GM23248 (cell line): Measurements from ENCODE around the gene NFIA.

Experiments
- EZH2 ChIP-seq: fragments of 200-600 bp; sonication (generic); IDR thresholded peaks from 2 replicates; pipeline ENCODE4 v1.6.1; 2018; ENCODE audit warnings: antibody characterized with exemption, mild to moderate bottlenecking; ENCODE audit not compliant: insufficient read depth, poor library complexity, severe bottlenecking
- EZH2phosphoT487 ChIP-seq: fragments of 200-600 bp; sonication (generic); IDR thresholded peaks from 2 replicates; pipeline ENCODE4 v1.6.1; 2018; ENCODE audit warnings: antibody characterized with exemption, moderate library complexity, mild to moderate bottlenecking, low read depth; ENCODE audit not compliant: insufficient read depth

GRCh38 chr1:61078618-61079295, 3.6 kb upstream of the NFIA start:
- TF ChIP-seq EZH2: no peak
- TF ChIP-seq EZH2phosphoT487: no peak
